Right lobe of liver (tissue), 5 donors: ENCODE measurements around the gene ACVR2B. TPM values are rescaled to one million over a fixed set of nuclear protein-coding genes. Genes with fewer than 3 reads are reported as not detected.

Experiments used
- small RNA-seq, 2 experiments: library from RNA; depleted of rRNA; stranded (forward); fragments of <200 nt; gene quantifications; one replicate each; pipeline ENCODE3, GENCODE V24; 2016
- total RNA-seq, 6 experiments: library from RNA; depleted of rRNA in 2 of 6; stranded (reverse); fragments of >200 nt in 2 of 6; fragmentation: NEBNext Ultra II Directional in 3 of 6; extraction: Animal tissue kit (Norgen Biotek cat#: 25700) in 3 of 6; gene quantifications; one replicate each; pipeline versions ENCODE4 v1.1.0 to v1.2.4, GENCODE V29; 2016 to 2023
- donor health status: DM: no; HTN: no; CAD: no.
- donor health status: DM: no; HTN: no; CAD: no.
- donor health status: DM: no; HTN: yes; CAD: no.
- donor health status: DM: no; HTN: yes; CAD: no.

Gene ACVR2B
- total RNA-seq, 6 experiments from 2014 or later, result 2.0 to 5.9 (median 4.4) TPM

Small RNA genes lying within 50 kb of the gene (small RNA-seq; reads per million reads assigned to genes)
- gene RF00019, result 0 reads per million in 2 experiments

Other genes with a start within 250 kb of the ACVR2B start
- under 1 TPM in 3 of 6 experiments, not detected in 3; 0.16 to 0.35 (median 0.22) TPM for gene SLC22A13, start 188.1 kb upstream of the ACVR2B start, total RNA-seq
- under 1 TPM in 3 of 6 experiments, not detected in 3; 0.12 to 0.29 (median 0.12) TPM for gene SLC22A14, start 171.6 kb upstream of the ACVR2B start, total RNA-seq
- 10 to 100 TPM; 26.2 to 48.3 (median 36.6) TPM for gene XYLB, start 107.1 kb upstream of the ACVR2B start, total RNA-seq
- 1 to 10 TPM; 2.7 to 5.3 (median 3.9) TPM for gene EXOG, start 42.5 kb downstream of the ACVR2B start, total RNA-seq
- under 1 TPM in 1 of 6 experiments, not detected in 5; 0.02 TPM for gene SCN5A, start 195.8 kb downstream of the ACVR2B start, total RNA-seq